ENCODE measurements around the gene MFAP1.
"Not testable (repeated sequence)": the region's sequence is repeated elsewhere in the genome, so short reads cannot be mapped to it uniquely, and the experiment has no call there.

Gene MFAP1

GRCh38 chr15:43815064-43815463 lies 9.4 kb downstream of the MFAP1 start:
- DNase-seq = not testable (repeated sequence)

DNA sequence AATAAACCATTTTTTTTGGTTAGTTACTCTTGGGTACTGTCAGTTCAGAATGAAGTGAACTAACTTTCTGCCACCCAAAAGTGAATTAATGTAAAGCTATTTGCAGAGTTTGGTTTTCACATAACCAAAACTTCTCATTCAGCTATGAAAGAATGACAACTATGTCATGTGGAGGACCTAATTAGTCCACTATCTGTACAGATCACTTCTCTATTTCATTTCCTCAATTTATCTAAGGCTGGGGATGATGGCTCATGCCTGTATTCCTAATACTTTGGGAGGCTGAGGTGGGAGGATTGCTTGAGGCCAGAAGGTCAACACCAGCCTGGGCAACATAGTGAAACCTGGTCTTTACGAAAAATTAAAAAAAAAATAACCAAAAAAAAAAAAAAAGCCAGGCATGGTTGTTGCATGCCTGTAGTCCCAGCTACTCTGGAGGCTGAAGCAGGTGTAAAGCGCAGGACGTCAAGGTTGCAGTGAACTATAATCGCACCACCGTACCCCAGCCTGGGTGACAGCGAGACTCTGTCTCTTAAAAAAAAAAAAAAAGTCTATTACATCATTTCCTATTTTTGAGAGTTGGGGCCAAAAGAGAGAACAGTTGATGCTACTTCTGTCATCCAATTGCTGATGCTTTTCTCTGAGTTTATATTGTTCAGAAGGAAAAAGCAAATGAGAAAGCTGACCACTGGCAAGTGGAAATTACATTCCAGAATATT lies 15.4 kb downstream of the MFAP1 start:
- no peak for DNase-seq

- DNase-seq = no peak
These were observed 16.0 kb downstream of the MFAP1 start for GRCh38 chr15:43808435-43808950.

DNA sequence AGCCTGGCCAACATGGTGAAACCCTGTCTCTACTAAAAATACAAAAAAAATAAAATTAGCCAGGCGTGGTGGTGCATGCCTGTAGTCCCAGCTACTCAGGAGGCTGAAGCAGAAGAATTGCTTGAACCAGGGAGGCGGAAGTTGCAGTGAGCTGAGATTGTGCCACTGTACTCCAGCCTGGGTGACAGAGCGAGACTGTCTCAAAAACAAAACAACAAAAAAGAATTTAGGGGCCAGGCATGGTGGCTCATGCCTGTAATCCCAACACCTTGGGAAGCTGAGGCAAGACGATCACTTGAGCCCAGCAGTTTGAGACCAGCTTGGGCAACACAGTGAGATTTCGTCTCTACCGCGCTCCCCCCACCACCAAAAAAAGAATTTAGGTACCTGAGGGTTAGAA lies 21.8 kb downstream of the MFAP1 start:
- DNase-seq = not testable (repeated sequence)

DNA sequence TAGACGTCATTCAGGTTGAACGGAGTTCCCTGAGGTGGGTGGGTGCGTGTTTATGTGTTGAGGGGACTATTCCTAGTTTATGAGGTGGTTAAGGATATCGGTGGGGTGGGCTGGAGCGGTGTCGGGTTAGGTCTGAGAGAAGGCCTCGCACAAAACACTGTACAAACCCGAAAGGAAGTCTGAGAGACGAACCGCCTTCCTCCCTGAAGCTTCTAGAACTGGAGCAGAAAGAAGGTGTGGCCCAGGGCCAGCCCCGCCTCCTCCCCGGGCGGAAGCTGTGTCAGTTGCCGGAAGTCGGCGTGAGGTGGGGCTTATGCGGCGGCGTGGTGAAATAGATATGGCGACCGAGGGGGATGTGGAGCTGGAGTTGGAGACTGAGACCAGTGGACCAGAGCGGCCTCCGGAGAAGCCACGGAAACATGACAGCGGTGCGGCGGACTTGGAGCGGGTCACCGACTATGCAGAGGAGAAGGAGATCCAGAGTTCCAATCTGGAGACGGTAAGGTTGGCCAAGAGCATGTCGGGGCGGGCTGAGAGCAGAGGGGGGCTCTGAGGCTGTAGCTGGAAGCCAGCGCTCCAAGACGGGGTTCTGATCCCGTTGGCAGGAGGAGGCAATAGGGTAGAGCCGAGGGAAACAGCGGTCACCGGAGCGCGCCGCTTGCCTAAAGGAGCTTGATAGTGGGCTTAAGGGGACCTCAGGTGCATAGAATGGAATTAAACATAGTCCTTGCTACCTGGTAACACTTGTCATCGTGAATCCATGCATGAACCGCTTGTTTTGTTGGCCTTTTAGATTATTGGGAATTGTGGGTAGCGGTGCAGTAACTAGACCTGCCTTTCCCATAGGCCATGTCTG lies 24.0 kb downstream of the MFAP1 start, which contains the start of gene HYPK:
TSS of gene HYPK (plus strand) at position 314 of the 856 bp plus-strand sequence. CDS start at position 338, 24 bp downstream.
- DNase-seq = peak; percentile 30 to 72

- no peak for DNase-seq
These were observed 24.6 kb downstream of the MFAP1 start, which contains the start of gene SERINC4 for GRCh38 chr15:43799945-43800285. SERINC4 (minus strand) TSS chr15:43800220; CDS start chr15:43799986, 234 bp downstream.

- DNase-seq = no peak
These were observed 25.1 kb downstream of the MFAP1 start for GRCh38 chr15:43799209-43799944.

DNA sequence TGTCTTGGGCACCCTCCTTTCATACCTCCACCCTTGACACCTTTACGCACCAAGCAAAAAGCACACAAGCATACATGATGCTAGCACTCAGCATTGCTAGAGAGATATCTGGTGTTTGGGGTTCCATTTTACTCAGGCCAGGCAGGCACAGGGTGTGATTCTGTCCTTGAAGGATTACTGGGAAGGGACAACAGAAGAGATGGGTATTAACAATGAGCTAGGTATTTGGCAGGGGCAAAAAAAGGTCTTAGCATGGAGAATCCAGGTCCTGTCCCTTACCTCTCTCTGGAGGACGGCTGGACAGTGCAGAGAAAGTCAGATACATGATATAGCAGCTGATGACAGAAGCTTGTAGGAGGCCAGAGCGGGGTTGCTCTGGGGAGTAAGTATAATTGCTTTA lies 27.9 kb downstream of the MFAP1 start:
- no peak for DNase-seq

DNA sequence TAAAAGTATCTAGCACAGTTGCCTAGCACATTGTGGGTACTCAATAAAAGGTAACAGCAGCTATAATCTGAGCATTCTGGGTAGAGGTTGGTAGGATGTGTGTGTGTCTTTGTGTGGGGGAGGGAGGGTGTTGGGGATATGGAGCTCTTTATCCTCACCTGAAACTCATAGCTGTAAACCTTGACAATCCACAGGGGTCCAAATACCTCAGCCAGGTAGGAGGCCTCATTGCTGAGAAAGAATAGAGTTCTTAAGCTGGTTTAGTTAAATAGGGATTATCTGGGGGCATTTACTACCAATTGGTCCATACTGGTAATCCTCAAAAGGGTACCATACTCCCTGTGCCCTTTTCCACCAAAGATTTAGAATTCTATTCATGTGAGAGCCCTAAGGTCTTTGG lies 28.5 kb downstream of the MFAP1 start:
- no peak for DNase-seq

GRCh38 chr15:43795197-43795596 lies 29.3 kb downstream of the MFAP1 start:
- DNase-seq = no peak

- DNase-seq = no peak
These were observed 30.0 kb downstream of the MFAP1 start for GRCh38 chr15:43794269-43795037.

DNA sequence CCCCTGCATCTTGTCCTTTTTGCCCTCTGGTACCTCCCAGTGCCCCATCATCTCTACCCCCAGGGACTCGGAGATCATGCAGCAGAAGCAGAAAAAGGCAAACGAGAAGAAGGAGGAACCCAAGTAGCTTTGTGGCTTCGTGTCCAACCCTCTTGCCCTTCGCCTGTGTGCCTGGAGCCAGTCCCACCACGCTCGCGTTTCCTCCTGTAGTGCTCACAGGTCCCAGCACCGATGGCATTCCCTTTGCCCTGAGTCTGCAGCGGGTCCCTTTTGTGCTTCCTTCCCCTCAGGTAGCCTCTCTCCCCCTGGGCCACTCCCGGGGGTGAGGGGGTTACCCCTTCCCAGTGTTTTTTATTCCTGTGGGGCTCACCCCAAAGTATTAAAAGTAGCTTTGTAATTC lies 30.8 kb downstream of the MFAP1 start:
- no peak for DNase-seq

DNA sequence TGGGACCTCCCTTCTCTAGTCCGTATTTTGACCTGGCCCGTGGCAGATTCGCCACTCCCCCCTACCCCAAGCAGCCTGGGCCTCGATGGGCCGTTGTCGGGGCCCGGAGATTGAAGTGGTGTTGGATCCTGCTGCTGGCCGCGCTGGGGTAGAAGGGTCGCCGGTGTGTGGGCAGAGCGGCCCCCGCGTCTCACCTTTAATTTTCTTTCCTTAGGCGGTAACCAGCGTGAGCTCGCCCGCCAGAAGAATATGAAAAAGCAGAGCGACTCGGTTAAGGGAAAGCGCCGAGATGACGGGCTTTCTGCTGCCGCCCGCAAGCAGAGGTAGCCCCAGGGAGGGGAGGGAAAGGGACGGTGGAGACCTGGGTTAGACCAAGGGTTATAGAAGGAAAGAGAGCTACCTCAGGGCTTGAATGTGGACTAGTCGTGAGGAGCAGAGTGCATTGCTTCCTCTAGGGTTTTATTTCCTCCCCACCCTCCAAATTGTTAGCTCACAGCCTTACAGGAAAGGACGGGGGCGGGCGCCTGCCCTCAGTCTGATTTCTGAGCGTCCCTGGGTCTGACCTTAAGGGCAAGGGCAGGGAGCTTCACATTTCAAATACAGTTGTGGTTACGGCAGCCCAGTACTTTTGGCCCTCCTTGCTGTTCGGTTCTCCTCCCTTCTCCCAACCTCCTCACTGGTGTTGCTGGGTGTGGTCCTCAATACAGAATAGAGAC lies 31.6 kb downstream of the MFAP1 start:
- peak in 1 of 2 experiments; percentile 4 for DNase-seq

GRCh38 chr15:43791993-43792760 lies 32.3 kb downstream of the MFAP1 start, which contains the start of gene SERF2:
SERF2 (plus strand) TSS chr15:43792320; CDS start chr15:43792377, 57 bp downstream.
- DNase-seq = peak; percentile 93 to 95

DNA sequence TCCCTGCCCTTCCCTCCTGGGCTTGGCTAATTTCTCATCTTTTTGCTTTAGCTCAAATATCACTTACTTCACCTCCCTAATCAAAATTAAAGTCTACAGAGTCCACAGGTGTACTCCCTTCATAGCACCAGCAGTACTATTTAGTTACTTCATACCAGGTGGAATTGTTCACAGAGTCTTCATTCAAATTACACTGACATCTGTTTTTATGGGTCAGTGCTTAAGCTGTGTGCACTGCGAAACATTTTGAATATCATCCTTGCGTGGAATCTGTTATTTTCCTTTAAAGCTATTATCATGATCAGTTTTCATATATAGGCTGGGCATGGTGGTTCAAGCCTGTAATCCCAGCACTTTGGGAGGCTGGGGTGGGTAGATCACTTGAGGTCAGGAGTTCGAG lies 35.1 kb downstream of the MFAP1 start:
- no peak for DNase-seq

GRCh38 chr15:43779016-43779415 lies 45.5 kb downstream of the MFAP1 start:
- DNase-seq = no peak

DNA sequence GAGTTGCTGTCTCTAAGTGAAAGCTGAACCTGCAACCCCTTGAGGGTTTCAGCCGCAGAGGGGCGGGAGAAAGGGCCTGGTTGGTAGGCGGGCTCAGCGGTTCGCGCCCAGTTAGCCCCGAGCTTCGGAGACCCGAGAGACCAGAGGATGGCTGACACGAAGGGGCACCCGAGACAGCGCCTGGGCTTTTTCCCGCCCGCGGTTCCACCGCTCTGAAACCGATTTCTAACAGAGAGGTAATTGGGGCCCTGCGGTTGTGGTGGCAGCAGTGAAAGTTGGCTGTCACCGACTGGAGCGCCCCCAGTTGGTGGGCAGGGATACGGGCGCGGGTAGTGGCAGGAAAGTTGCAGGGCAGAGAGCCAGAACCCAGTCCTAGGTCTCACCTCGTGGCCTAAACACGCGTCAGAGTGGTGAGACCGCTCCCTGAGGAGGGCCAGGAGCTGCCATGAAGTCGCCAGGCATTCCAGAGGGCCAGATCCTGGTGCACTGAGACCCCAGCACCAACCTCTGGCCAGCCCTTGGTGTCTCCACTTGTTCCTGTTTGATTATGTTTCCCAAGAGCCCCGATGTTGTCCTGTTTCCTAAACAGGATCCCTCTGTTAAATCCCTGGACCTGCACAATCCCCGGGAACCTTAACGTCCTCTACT lies 47.1 kb downstream of the MFAP1 start:
- DNase-seq = peak; percentile 74 to 83

GRCh38 chr15:43776718-43777266 lies 47.7 kb downstream of the MFAP1 start, which contains the start of gene ELL3:
ELL3 (minus strand) TSS chr15:43776966; CDS start chr15:43776901, 65 bp downstream.
- DNase-seq = peak; percentile 74 to 80

GRCh38 chr15:43776101-43776717 lies 48.3 kb downstream of the MFAP1 start:
- no peak for DNase-seq

Measured in SW 1271 (cell line).